Caco-2 (cell line): ENCODE data around the gene SPEM3. TPM values are rescaled to one million over a fixed set of nuclear protein-coding genes. Genes with fewer than 3 reads are reported as not detected.

Source experiments
- BruUV-seq: library from RNA; stranded (reverse); fragments of 400-500 nt; replicated peaks from 2 replicates; lab custom pipeline; 2021; lab: Mats Ljungman, UMichigan
- CTCF ChIA-PET: fragments of 300-600 bp; sonication (Branson Sonifier 250); formaldehyde crosslinking; loops from one replicate; lab custom pipeline; 2022; ENCODE audit warnings: antibody characterized with exemption; lab: Charles Lee
- POLR2A ChIA-PET: fragments of 300-600 bp; sonication (Branson Sonifier 250); formaldehyde crosslinking; loops from one replicate; lab custom pipeline; 2022; ENCODE audit warnings: antibody characterized with exemption; lab: Charles Lee
- DNase-seq, 2 experiments: peaks; one replicate each; pipeline versions ENCODE4 v3.0.0 to v3.0.0-alpha.2; 2020 to 2022
- H3K27me3 ChIP-seq: replicated peaks from 2 replicates; pipeline ENCODE4 v1.6.0; 2011; ENCODE audit warnings: low read length; ENCODE audit not compliant: control insufficient read depth, insufficient read depth
- H3K36me3 ChIP-seq: 2 replicates; pipeline ENCODE4 v1.5.1; 2011; ENCODE audit warnings: low read length; ENCODE audit not compliant: control insufficient read depth, insufficient read depth
- H3K4me1 ChIP-seq: fragments of 250-450 bp; sonication (Bioruptor Pico); 2 replicates; pipeline ENCODE4 v1.5.1; 2020; ENCODE audit warnings: mild to moderate bottlenecking
- H3K4me3 ChIP-seq: 2 replicates; pipeline ENCODE4 v1.5.1; 2011; ENCODE audit warnings: low read depth, mild to moderate bottlenecking, control low read depth, low read length
- H3K9me3 ChIP-seq: fragments of 250-450 bp; sonication (Bioruptor Pico); 2 replicates; pipeline ENCODE4 v1.5.1; 2020; ENCODE audit warnings: mild to moderate bottlenecking, moderate library complexity
- H3K27ac Mint-ChIP-seq: one replicate; pipeline ENCODE4 v1.8.0; 2022; ENCODE audit warnings: mixed read lengths; ENCODE audit not compliant: unreplicated experiment
- H3K27me3 Mint-ChIP-seq: one replicate; pipeline ENCODE4 v1.8.0; 2022; ENCODE audit warnings: mixed read lengths; ENCODE audit not compliant: insufficient read depth, unreplicated experiment
- H3K36me3 Mint-ChIP-seq: one replicate; pipeline ENCODE4 v1.8.0; 2022; ENCODE audit warnings: mild to moderate bottlenecking, mixed read lengths; ENCODE audit not compliant: insufficient read depth, unreplicated experiment
- H3K4me1 Mint-ChIP-seq: one replicate; pipeline ENCODE4 v1.8.0; 2022; ENCODE audit warnings: low read depth, mixed read lengths; ENCODE audit not compliant: unreplicated experiment
- H3K4me3 Mint-ChIP-seq: one replicate; pipeline ENCODE4 v1.8.0; 2022; ENCODE audit warnings: mild to moderate bottlenecking, moderate library complexity, mixed read lengths; ENCODE audit not compliant: unreplicated experiment
- H3K9me3 Mint-ChIP-seq: one replicate; pipeline ENCODE4 v1.8.0; 2022; ENCODE audit warnings: mixed read lengths; ENCODE audit not compliant: unreplicated experiment
- CTCF ChIP-seq, 2 experiments: fragments of 200-600 bp in 1 of 2; IDR thresholded peaks; 1 replicate in 1 of 2; 2 replicates in 1 of 2; pipeline versions ENCODE4 v1.5.1 to v1.8.0; 2011 to 2022; ENCODE audit warnings: antibody characterized with exemption in 1 of 2, control low read depth in 1 of 2, inconsistent platforms in 1 of 2, low read depth in 1 of 2, low read length in 1 of 2, mild to moderate bottlenecking in 1 of 2, moderate library complexity in 1 of 2; ENCODE audit not compliant: insufficient read depth in 1 of 2, severe bottlenecking in 1 of 2, unreplicated experiment in 1 of 2
- intact Hi-C: fragments of 100-400 bp; cut with micrococcal nuclease; formaldehyde crosslinking; loops from one replicate; pipeline ENCODE4 v1.10.0; 2022; ENCODE audit not compliant: unreplicated experiment
- total RNA-seq: library from RNA; stranded (reverse); gene quantifications from 2 replicates; pipeline ENCODE4 v1.2.3, GENCODE V29; 2022

Gene SPEM3
- total RNA-seq, 1 experiment from 2014 or later: not detected

- H3K9me3 ChIP-seq: no peaks in the 10 kb centered on the region
- intact Hi-C loops: no loop called here
- Mint-ChIP-seq H3K4me3 (no peak overlapping the region), H3K36me3 (no peaks in the 10 kb centered on the region), H3K4me1 (no peaks in the 10 kb centered on the region), H3K27ac (no peak overlapping the region), H3K27me3 (no peaks in the 10 kb centered on the region), H3K9me3 (no peaks in the 10 kb centered on the region)
- POLR2A ChIA-PET: interaction anchor here (0.6 to 0.7 kb wide), 3 partner anchors 9 to 48 kb away, joined by 3 to 5 read pairs (median 4); partner anchors contain the start of gene TMEM102
- BruUV-seq: no TSS peak
- CTCF ChIA-PET: no interaction called here
- H3K36me3 ChIP-seq: no peaks in the 10 kb centered on the region
- TF ChIP-seq CTCF (IDR thresholded peaks at IDR 0.05; ENCODE audit: insufficient read depth in 1 of 2, low read depth in 1 of 2, low read length in 1 of 2, severe bottlenecking in 1 of 2, unreplicated experiment in 1 of 2): no peak
- peaks cover 3% of the 10 kb centered on the region; the same call in 1 of the 2 replicates for H3K4me1 ChIP-seq
- no peak overlapping the region for H3K4me3 ChIP-seq
- no peaks in the 10 kb centered on the region for H3K27me3 ChIP-seq
- DNase-seq: no peak
Observed at GRCh38 chr17:7398612-7399011, 30.0 kb upstream of the SPEM3 start.

- no peaks in the 10 kb centered on the region for H3K4me1 ChIP-seq
- no peaks in the 10 kb centered on the region for H3K9me3 ChIP-seq
- H3K36me3 ChIP-seq: no peaks in the 10 kb centered on the region
- peak; percentile 34 to 74 for DNase-seq
- CTCF ChIA-PET: interaction anchor here (1.2 to 1.8 kb wide), 3 partner anchors 9 to 157 kb away, joined by 6 to 15 read pairs (median 6); partner anchors contain the start of genes PLSCR3 and TMEM102
- Mint-ChIP-seq H3K36me3 (peaks cover 6% of the 10 kb centered on the region), H3K27me3 (no peaks in the 10 kb centered on the region), H3K4me1 (peaks cover 8% of the 10 kb centered on the region), H3K27ac (peak overlapping the region; percentile 76), H3K4me3 (peak overlapping the region; percentile 76), H3K9me3 (no peaks in the 10 kb centered on the region)
- POLR2A ChIA-PET: interaction anchor here (1.0 to 2.4 kb wide), 5 partner anchors 9 to 171 kb away, joined by 5 to 38 read pairs (median 11); partner anchors contain the start of genes NEURL4, PLSCR3, TMEM102 and TNK1
- TSS peak; percentile 82 for BruUV-seq
- intact Hi-C loops: no loop called here
- H3K4me3 ChIP-seq: peak overlapping the region; percentile 40
- TF ChIP-seq CTCF (IDR thresholded peaks at IDR 0.05; ENCODE audit: insufficient read depth in 1 of 2, low read depth in 1 of 2, low read length in 1 of 2, severe bottlenecking in 1 of 2, unreplicated experiment in 1 of 2): no peak
- H3K27me3 ChIP-seq: no peaks in the 10 kb centered on the region
Observed at GRCh38 chr17:7403043-7403726, 25.5 kb upstream of the SPEM3 start.

- intact Hi-C loops: no loop called here
- H3K9me3 ChIP-seq: no peaks in the 10 kb centered on the region
- H3K4me1 Mint-ChIP-seq: peaks cover 8% of the 10 kb centered on the region
- no peaks in the 10 kb centered on the region for H3K27me3 ChIP-seq
- no peak for TF ChIP-seq CTCF (IDR thresholded peaks at IDR 0.05; ENCODE audit: insufficient read depth in 1 of 2, low read depth in 1 of 2, low read length in 1 of 2, severe bottlenecking in 1 of 2, unreplicated experiment in 1 of 2)
- H3K4me3 Mint-ChIP-seq: peak overlapping the region; percentile 76
- BruUV-seq: no TSS peak
- CTCF ChIA-PET: interaction anchor here (0.6 to 1.8 kb wide), 7 partner anchors 9 to 313 kb away, joined by 3 to 15 read pairs (median 6); partner anchors contain the start of genes DNAH2, NEURL4, PLSCR3 and TMEM102
- H3K36me3 Mint-ChIP-seq: peaks cover 6% of the 10 kb centered on the region
- DNase-seq: no peak
- H3K27me3 Mint-ChIP-seq: no peaks in the 10 kb centered on the region
- H3K36me3 ChIP-seq: no peaks in the 10 kb centered on the region
- H3K4me1 ChIP-seq: no peaks in the 10 kb centered on the region
- H3K4me3 ChIP-seq: peak overlapping the region; percentile 40
- POLR2A ChIA-PET: interaction anchor here (0.5 to 2.4 kb wide), 9 partner anchors 10 to 433 kb away, joined by 3 to 38 read pairs (median 5); partner anchors contain the start of genes NEURL4, PLSCR3, POLR2A and TMEM102
- H3K27ac Mint-ChIP-seq: peak overlapping the region; percentile 76
- no peaks in the 10 kb centered on the region for H3K9me3 Mint-ChIP-seq
Observed at GRCh38 chr17:7403727-7403976, 25.0 kb upstream of the SPEM3 start.
